NCI-H226 (cell line): ENCODE measurements around the gene OR52B2.

Experiments used
- DNase-seq: peaks from one replicate; pipeline ENCODE4 v3.0.0-alpha.2; 2015

OR52B2 gene

GRCh38 chr11:6170226-6170625, at the start of gene OR52B2:
TSS of gene OR52B2 (minus strand) at chr11:6170326. CDS start at chr11:6170326, 0 bp downstream.
- DNase-seq = no peak

- DNase-seq = peak; percentile 87
Measured at GRCh38 chr11:6219359-6219758, 49.2 kb upstream of the OR52B2 start.

GRCh38 chr11:6217722-6218121, 47.6 kb upstream of the OR52B2 start:
- no peak for DNase-seq

- no peak for DNase-seq
Measured at GRCh38 chr11:6216501-6216900, 46.4 kb upstream of the OR52B2 start.

- no peak for DNase-seq
Measured at GRCh38 chr11:6214530-6214929, 44.4 kb upstream of the OR52B2 start.

GRCh38 chr11:6210274-6210955, 40.3 kb upstream of the OR52B2 start:
- no peak for DNase-seq

- no peak for DNase-seq
Measured at GRCh38 chr11:6209801-6210200, 39.7 kb upstream of the OR52B2 start.

GRCh38 chr11:6206456-6207180, 36.5 kb upstream of the OR52B2 start:
- DNase-seq = no peak

- no peak for DNase-seq
Measured at GRCh38 chr11:6205366-6205765, 35.2 kb upstream of the OR52B2 start, which contains the start of gene C11orf42. TSS of gene C11orf42 (plus strand) at chr11:6205557. CDS start at chr11:6205616, 59 bp downstream.

- no peak for DNase-seq
Measured at GRCh38 chr11:6204706-6205105, 34.6 kb upstream of the OR52B2 start.

- no peak for DNase-seq
Measured at GRCh38 chr11:6203327-6203726, 33.2 kb upstream of the OR52B2 start.

- DNase-seq = no peak
Measured at GRCh38 chr11:6202041-6202440, 31.9 kb upstream of the OR52B2 start.

- peak; percentile 12 for DNase-seq
Measured at GRCh38 chr11:6201481-6201880, 31.4 kb upstream of the OR52B2 start.

GRCh38 chr11:6200975-6201374, 30.8 kb upstream of the OR52B2 start:
- DNase-seq = no peak

GRCh38 chr11:6199174-6199810, 29.2 kb upstream of the OR52B2 start, which contains the start of gene OR52W1:
TSS of gene OR52W1 (plus strand) at chr11:6199224. CDS start at chr11:6199224, 0 bp downstream.
- DNase-seq = no peak

GRCh38 chr11:6197466-6198200, 27.5 kb upstream of the OR52B2 start:
- DNase-seq = no peak

GRCh38 chr11:6196396-6196795, 26.3 kb upstream of the OR52B2 start:
- no peak for DNase-seq

- peak; percentile 14 for DNase-seq
Measured at GRCh38 chr11:6194065-6194581, 24.0 kb upstream of the OR52B2 start.

- DNase-seq = no peak
Measured at GRCh38 chr11:6191742-6192141, 21.6 kb upstream of the OR52B2 start.

- no peak for DNase-seq
Measured at GRCh38 chr11:6175440-6175839, 5.3 kb upstream of the OR52B2 start.

- DNase-seq = no peak
Measured at GRCh38 chr11:6156628-6157359, 13.3 kb downstream of the OR52B2 start.

- no peak for DNase-seq
Measured at GRCh38 chr11:6152126-6152525, 18.0 kb downstream of the OR52B2 start.
